GM21619 (cell line): Measurements from ENCODE around the gene SUPT5H.

Experiments
- ATAC-seq: cut with Tn5 transposase; IDR thresholded peaks from one replicate; pipeline ENCODE4 v1.9.1; 2021; ENCODE audit not compliant: unreplicated experiment

The SUPT5H gene

GRCh38 chr19:39409208-39410016 lies 36.0 kb upstream of the SUPT5H start:
- ATAC-seq, result no peak

- no peak for ATAC-seq
These were observed 35.2 kb upstream of the SUPT5H start for GRCh38 chr19:39410017-39410830.

GRCh38 chr19:39410831-39411080 lies 34.6 kb upstream of the SUPT5H start:
- no peak for ATAC-seq

GRCh38 chr19:39411081-39411831 lies 34.1 kb upstream of the SUPT5H start:
- ATAC-seq, result no peak

- ATAC-seq, result peak; percentile 17
These were observed 33.6 kb upstream of the SUPT5H start for GRCh38 chr19:39411832-39412099.

GRCh38 chr19:39412100-39412866 lies 33.1 kb upstream of the SUPT5H start, which contains the start of gene PLEKHG2:
Gene PLEKHG2, plus strand, starts transcription at chr19:39412669. Its CDS starts 1,418 bp downstream, at chr19:39414087.
- ATAC-seq, result peak; percentile 52

GRCh38 chr19:39412867-39413271 lies 32.5 kb upstream of the SUPT5H start:
- ATAC-seq, result no peak

- no peak for ATAC-seq
These were observed 32.0 kb upstream of the SUPT5H start for GRCh38 chr19:39413272-39413910.

GRCh38 chr19:39413911-39414608 lies 31.3 kb upstream of the SUPT5H start:
- ATAC-seq, result no peak

GRCh38 chr19:39415111-39416046 lies 30.0 kb upstream of the SUPT5H start:
- ATAC-seq, result no peak

- no peak for ATAC-seq
These were observed 28.9 kb upstream of the SUPT5H start for GRCh38 chr19:39416152-39417120.

- ATAC-seq, result no peak
These were observed 27.8 kb upstream of the SUPT5H start for GRCh38 chr19:39417463-39418181.

GRCh38 chr19:39419003-39419402 lies 26.4 kb upstream of the SUPT5H start:
- no peak for ATAC-seq

GRCh38 chr19:39420769-39421168 lies 24.6 kb upstream of the SUPT5H start:
- ATAC-seq, result no peak

- ATAC-seq, result no peak
These were observed 23.4 kb upstream of the SUPT5H start for GRCh38 chr19:39422020-39422419.

- no peak for ATAC-seq
These were observed 21.9 kb upstream of the SUPT5H start for GRCh38 chr19:39423258-39424086.
